ENCODE results near the gene NOP10. TPM values are rescaled to one million over a fixed set of nuclear protein-coding genes. Genes with fewer than 3 reads are reported as not detected.

The NOP10 gene
- total RNA-seq, 4 donors from 2014 or later: 56.9 to 78.8 (median 72.3) TPM

GRCh38 chr15:34339946-34340345 is 3.0 kb downstream of the NOP10 start:
- TF ChIP-seq POLR2A (IDR thresholded peaks at IDR 0.05): no peak
- TF ChIP-seq, protein P1, sequence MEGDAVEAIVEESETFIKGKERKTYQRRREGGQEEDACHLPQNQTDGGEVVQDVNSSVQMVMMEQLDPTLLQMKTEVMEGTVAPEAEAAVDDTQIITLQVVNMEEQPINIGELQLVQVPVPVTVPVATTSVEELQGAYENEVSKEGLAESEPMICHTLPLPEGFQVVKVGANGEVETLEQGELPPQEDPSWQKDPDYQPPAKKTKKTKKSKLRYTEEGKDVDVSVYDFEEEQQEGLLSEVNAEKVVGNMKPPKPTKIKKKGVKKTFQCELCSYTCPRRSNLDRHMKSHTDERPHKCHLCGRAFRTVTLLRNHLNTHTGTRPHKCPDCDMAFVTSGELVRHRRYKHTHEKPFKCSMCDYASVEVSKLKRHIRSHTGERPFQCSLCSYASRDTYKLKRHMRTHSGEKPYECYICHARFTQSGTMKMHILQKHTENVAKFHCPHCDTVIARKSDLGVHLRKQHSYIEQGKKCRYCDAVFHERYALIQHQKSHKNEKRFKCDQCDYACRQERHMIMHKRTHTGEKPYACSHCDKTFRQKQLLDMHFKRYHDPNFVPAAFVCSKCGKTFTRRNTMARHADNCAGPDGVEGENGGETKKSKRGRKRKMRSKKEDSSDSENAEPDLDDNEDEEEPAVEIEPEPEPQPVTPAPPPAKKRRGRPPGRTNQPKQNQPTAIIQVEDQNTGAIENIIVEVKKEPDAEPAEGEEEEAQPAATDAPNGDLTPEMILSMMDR (IDR thresholded peaks at IDR 0.05): no peak
- no peaks in the 10 kb centered on the region for H3K27me3 ChIP-seq
- no peak overlapping the region for H3K27ac ChIP-seq
- no peaks in the 10 kb centered on the region for H3K9me3 ChIP-seq
- no peak overlapping the region for H3K4me3 ChIP-seq
- peaks cover 8 to 10% of the 10 kb centered on the region in 2 donors for H3K4me1 ChIP-seq
- H3K36me3 ChIP-seq: no peaks in the 10 kb centered on the region
- DNase-seq: no peak
- intact Hi-C loops (cut with DNase I; ENCODE audit: low total_unique reads): no loop called here

- Histone ChIP-seq H3K9me3 (no peaks in the 10 kb centered on the region), H3K27me3 (no peaks in the 10 kb centered on the region), H3K27ac (peak overlapping the region; percentile 84 to 90), H3K4me1 (peaks cover 8 to 10% of the 10 kb centered on the region in 2 donors), H3K36me3 (no peaks in the 10 kb centered on the region), H3K4me3 (peak overlapping the region; percentile 69 to 89)
- DNase-seq: no peak
- TF ChIP-seq, protein P1 (IDR thresholded peaks at IDR 0.05): no peak
- intact Hi-C loops (cut with DNase I; ENCODE audit: low total_unique reads): no loop called here
Observed at GRCh38 chr15:34338347-34338746, 4.6 kb downstream of the NOP10 start.

GRCh38 chr15:34337557-34338306 is 5.2 kb downstream of the NOP10 start, which contains the start of gene SLC12A6:
TSS of gene SLC12A6 (minus strand) at chr15:34337781. CDS start at chr15:34336680, 1,101 bp downstream.
- intact Hi-C loops (cut with DNase I; ENCODE audit: low total_unique reads): no loop called here
- TF ChIP-seq POLR2A (IDR thresholded peaks at IDR 0.05): peak; percentile 72 to 73
- TF ChIP-seq, protein P1 (IDR thresholded peaks at IDR 0.05): peak in 2 of 4 experiments; percentile 6 to 16
- peaks cover 8 to 10% of the 10 kb centered on the region in 2 donors for H3K4me1 ChIP-seq
- H3K9me3 ChIP-seq: no peaks in the 10 kb centered on the region
- H3K36me3 ChIP-seq: no peaks in the 10 kb centered on the region
- peak within 1 kb of the TSS; percentile 69 to 89 for H3K4me3 ChIP-seq
- no peaks in the 10 kb centered on the region for H3K27me3 ChIP-seq
- H3K27ac ChIP-seq: peak within 1 kb of the TSS; percentile 84 to 90
- peak; percentile 89 to 90 for DNase-seq

GRCh38 chr15:34336991-34337556 is 5.9 kb downstream of the NOP10 start:
- intact Hi-C loops (cut with DNase I; ENCODE audit: low total_unique reads): no loop called here
- Histone ChIP-seq H3K4me1 (peaks cover 8 to 10% of the 10 kb centered on the region in 2 donors), H3K4me3 (peak overlapping the region; percentile 69 to 89), H3K36me3 (no peaks in the 10 kb centered on the region), H3K27me3 (no peaks in the 10 kb centered on the region), H3K27ac (peak overlapping the region; percentile 84 to 90), H3K9me3 (no peaks in the 10 kb centered on the region)
- TF ChIP-seq, protein P1 (IDR thresholded peaks at IDR 0.05): no peak
- TF ChIP-seq POLR2A (IDR thresholded peaks at IDR 0.05): no peak
- DNase-seq: no peak

Data from uterus (tissue), 4 donors.